Ovary (tissue), 9 donors: ENCODE measurements around the gene AATK. TPM values are rescaled to one million over a fixed set of nuclear protein-coding genes. Genes with fewer than 3 reads are reported as not detected.

ENCODE experiments used
- DNase-seq, 5 donors: peaks; one replicate each; pipeline ENCODE4 v3.0.0-alpha.2; 2019 to 2020
- H3K27ac ChIP-seq, 2 donors: fragments of 200-600 bp; one replicate each; pipeline versions ENCODE4 v1.5.1 to v1.8.0; 2019 to 2022
- H3K27me3 ChIP-seq: fragments of 200-600 bp; one replicate; pipeline ENCODE4 v1.8.0; 2022
- H3K36me3 ChIP-seq: fragments of 200-600 bp; sonication (generic); one replicate; pipeline ENCODE4 v1.5.1; 2019
- H3K4me1 ChIP-seq: one replicate; pipeline ENCODE4 v1.8.1; 2013; ENCODE audit warnings: mild to moderate bottlenecking, moderate library complexity; ENCODE audit not compliant: insufficient read depth
- H3K4me3 ChIP-seq: fragments of 200-600 bp; sonication (generic); one replicate; pipeline ENCODE4 v1.5.1; 2017
- H3K9me3 ChIP-seq, 2 donors: fragments of 200-600 bp in 1 of 2; sonication (generic) in 1 of 2; one replicate each; pipeline versions ENCODE4 v1.5.1 to v1.8.1; 2013 to 2019; ENCODE audit warnings: mild to moderate bottlenecking in 1 of 2, moderate library complexity in 1 of 2
- CTCF ChIP-seq, 3 donors: fragments of 450-650 bp in 2 of 3; fragments of 200-600 bp in 1 of 3; IDR thresholded peaks; one replicate each; pipeline versions ENCODE4 v1.5.1 to v1.8.0; 2016 to 2022; ENCODE audit warnings: antibody characterized with exemption in 3 of 3, mild to moderate bottlenecking in 1 of 3
- EP300 ChIP-seq: sonication (generic); formaldehyde crosslinking; IDR thresholded peaks from one replicate; pipeline ENCODE4 v1.6.1; 2017; ENCODE audit warnings: antibody characterized with exemption
- POLR2A ChIP-seq: fragments of 450-650 bp; IDR thresholded peaks from one replicate; pipeline ENCODE4 v1.6.1; 2017; ENCODE audit warnings: antibody characterized with exemption, mild to moderate bottlenecking, moderate library complexity
- whole genome bisulfite sequencing, 3 donors: extraction: QIAGEN DNeasy Blood & Tissue Kit in 1 of 3; methylation state at CpG; one replicate each; pipeline versions ENCODE4 v1.1.5 to v1.1.7; 2013 to 2017; 5-methylcytosine and 5-hydroxymethylcytosine counted together
- intact Hi-C, 4 donors: fragments of 100-400 bp; cut with DNase I; formaldehyde crosslinking; loops; one replicate each; pipeline versions ENCODE4 v1.11.0 to v1.15.1; 2022 to 2023
- polyA plus RNA-seq, 2 donors: library from polyadenylated mRNA; stranded (reverse); fragments of 200-250 nt in 1 of 2; fragments of 350-450 nt in 1 of 2; fragmentation: Illumina TruSeq in 1 of 2; extraction: RNeasy Lipid Tissue Mini Kit (QIAGEN cat#74804) in 1 of 2; gene quantifications; one replicate each; pipeline ENCODE4 v1.2.3, GENCODE V29; 2013 to 2014
- total RNA-seq, 7 donors: library from RNA; depleted of rRNA in 2 of 7; stranded (reverse); fragments of >200 nt in 2 of 7; fragmentation: NEBNext Ultra II Directional in 3 of 7; extraction: Animal tissue kit (Norgen Biotek cat#: 25700) in 3 of 7; gene quantifications; one replicate each; pipeline versions ENCODE4 v1.1.0 to v1.2.4, GENCODE V29; 2016 to 2023
- donor health status: DM: no; HTN: no; CAD: no; lungs with moderate emphysema.
- donor health status: DM: no; HTN: no; CAD: no.
- donor health status: Bipolar disorder and iron deficiency.
- donor health status: DM: yes; HTN: yes; CAD: no.
- donor health status: DM: no; HTN: no; CAD: no.
- donor health status: DM: yes; HTN: yes; CAD: no.

The AATK gene
- total and polyA plus RNA-seq, 9 donors, result 0.23 to 3.1 (median 1.5) TPM

DNA sequence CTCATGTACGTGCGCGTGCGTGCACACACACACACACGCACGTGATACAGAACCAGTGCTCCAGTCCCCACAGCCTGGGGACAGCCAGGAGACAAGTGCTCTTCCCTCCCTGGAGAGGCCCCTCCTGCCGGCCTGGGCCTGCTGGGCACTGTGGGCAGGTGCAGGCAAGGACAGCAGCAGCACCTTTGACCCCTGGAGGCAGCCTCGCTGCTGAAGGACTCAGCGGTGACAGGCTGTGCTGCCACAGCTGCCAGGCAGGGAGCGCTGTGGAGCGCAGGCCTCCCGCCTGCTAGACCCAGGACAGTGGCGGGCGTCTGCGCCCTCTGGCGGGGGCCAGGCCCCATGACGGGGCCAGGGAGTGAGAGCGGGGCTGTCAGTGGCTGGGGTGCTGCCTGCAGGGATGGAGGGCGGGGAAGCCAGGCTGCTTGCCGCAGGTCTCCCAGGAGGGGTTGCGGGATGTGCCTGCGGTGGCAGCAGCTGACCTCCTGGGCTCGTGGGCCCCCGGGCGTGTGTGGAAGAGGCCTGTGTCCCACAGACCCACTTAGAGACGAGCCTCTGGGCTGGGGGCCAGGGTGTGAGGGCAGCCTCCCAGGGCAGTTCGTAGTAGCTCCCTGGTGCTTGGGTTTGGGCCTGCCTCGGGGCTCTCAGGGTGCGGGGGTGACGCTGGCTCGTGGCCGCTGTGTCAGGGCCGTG is 64.3 kb downstream of the AATK start:
- intact Hi-C loops, result loop anchor here (5.0 to 10.0 kb wide), 4 partner anchors 69 to 677 kb away; partner anchors contain the start of gene CHMP6 (in 1 of the 4)
- peak; percentile 60 to 86 (median 78) for DNase-seq
- H3K4me1 ChIP-seq, result peaks cover 5% of the 10 kb centered on the region
- TF ChIP-seq CTCF (IDR thresholded peaks at IDR 0.05) (peak; percentile 97 to 98 (median 97)), EP300 (no peak), POLR2A (no peak)
- no peak overlapping the region for H3K4me3 ChIP-seq
- H3K36me3 ChIP-seq, result no peaks in the 10 kb centered on the region
- WGBS, 3 donors, result 44 to 52% (median 45%) methylated on average over 31 to 33 of the region's 33 CpGs
- no peaks in the 10 kb centered on the region for H3K27me3 ChIP-seq
- H3K27ac ChIP-seq, result no peak overlapping the region
- H3K9me3 ChIP-seq, result no peaks in the 10 kb centered on the region

DNA sequence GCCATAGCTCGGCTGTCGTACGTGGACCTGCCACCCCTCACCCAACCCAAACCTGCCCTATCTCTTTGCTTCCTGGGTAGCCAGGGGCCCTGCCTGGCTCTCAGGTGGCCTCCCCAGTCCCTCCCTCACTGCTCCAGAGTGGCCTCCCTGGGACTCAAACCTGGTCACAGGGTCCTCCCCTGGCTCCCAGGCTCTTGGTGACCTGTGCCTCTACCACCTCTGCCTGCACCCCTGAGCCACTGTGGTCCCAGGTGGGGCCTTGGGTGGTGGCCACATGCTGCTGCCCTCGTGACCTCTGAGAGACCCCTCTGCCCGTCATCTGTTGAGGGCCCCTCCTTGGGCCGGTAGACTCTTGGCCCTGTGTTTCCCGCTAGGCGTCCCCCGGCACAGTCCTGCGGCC is 65.4 kb downstream of the AATK start:
- no peaks in the 10 kb centered on the region for H3K36me3 ChIP-seq
- no peak overlapping the region for H3K4me3 ChIP-seq
- H3K9me3 ChIP-seq, result no peaks in the 10 kb centered on the region
- no peaks in the 10 kb centered on the region for H3K27me3 ChIP-seq
- TF ChIP-seq POLR2A (no peak), EP300 (no peak), CTCF (IDR thresholded peaks at IDR 0.05) (no peak)
- peaks cover 5% of the 10 kb centered on the region for H3K4me1 ChIP-seq
- WGBS, 3 donors, result 91 to 93% (median 92%) methylated on average over 10 of the region's 10 CpGs
- DNase-seq, result no peak
- no peak overlapping the region for H3K27ac ChIP-seq
- intact Hi-C loops, result loop anchor here (5.0 to 10.0 kb wide), 4 partner anchors 68 to 676 kb away; partner anchors contain the start of gene CHMP6 (in 1 of the 4)

DNA sequence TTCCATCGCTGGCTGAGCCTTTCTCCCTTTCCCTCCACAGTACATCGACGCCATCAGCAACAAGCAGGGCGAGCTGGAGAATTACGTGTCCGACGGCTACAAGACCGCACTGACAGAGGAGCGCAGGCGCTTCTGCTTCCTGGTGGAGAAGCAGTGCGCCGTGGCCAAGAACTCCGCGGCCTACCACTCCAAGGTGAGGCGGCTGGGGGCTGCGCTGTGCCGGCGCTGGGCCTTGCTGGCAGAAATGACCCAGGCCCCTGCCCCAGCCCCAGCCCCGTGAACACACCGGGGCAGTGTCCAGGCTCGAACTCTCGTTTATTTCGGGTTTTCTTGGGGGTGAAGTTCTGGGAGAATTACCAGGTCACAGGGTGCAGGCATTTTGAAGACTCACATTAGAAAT is 66.1 kb downstream of the AATK start:
- H3K27me3 ChIP-seq, result no peaks in the 10 kb centered on the region
- peaks cover 8% of the 10 kb centered on the region for H3K4me1 ChIP-seq
- DNase-seq, result no peak
- TF ChIP-seq POLR2A, result no peak
- no peak for TF ChIP-seq EP300
- no peak for TF ChIP-seq CTCF (IDR thresholded peaks at IDR 0.05)
- intact Hi-C loops, result loop anchor here (5.0 to 10.0 kb wide), 7 partner anchors 63 to 675 kb away; partner anchors contain the start of genes CHMP6 (in 2 of the 4) and BAIAP2 (in 1 of the 4)
- H3K4me3 ChIP-seq, result no peak overlapping the region
- no peaks in the 10 kb centered on the region for H3K36me3 ChIP-seq
- 94 to 96% (median 94%) methylated on average over 23 of the region's 23 CpGs for WGBS, 3 donors
- no peaks in the 10 kb centered on the region for H3K9me3 ChIP-seq
- no peak overlapping the region for H3K27ac ChIP-seq

GRCh38 chr17:81097943-81098308 is 68.1 kb downstream of the AATK start:
- Histone ChIP-seq H3K36me3 (no peaks in the 10 kb centered on the region), H3K4me3 (no peak overlapping the region), H3K4me1 (peaks cover 10% of the 10 kb centered on the region), H3K9me3 (no peaks in the 10 kb centered on the region), H3K27ac (peak overlapping the region; percentile 9 to 39), H3K27me3 (no peaks in the 10 kb centered on the region)
- intact Hi-C loops, result loop anchor here in 3 of 4 donors (2.0 to 5.0 kb wide), 5 partner anchors 61 to 106 kb away; partner anchors contain the start of genes BAIAP2 (in 1 of the 3) and CHMP6 (in 1 of the 3)
- 62 to 67% (median 64%) methylated on average over 9 to 13 of the region's 13 CpGs for WGBS, 3 donors
- TF ChIP-seq POLR2A, result no peak
- no peak for TF ChIP-seq EP300
- TF ChIP-seq CTCF (IDR thresholded peaks at IDR 0.05), result no peak
- DNase-seq, result peak in 1 of 5 donors; percentile 26
